GM21423 (cell line): ENCODE measurements around the gene C11orf42.

Experiments
- ATAC-seq: cut with Tn5 transposase; IDR thresholded peaks from one replicate; pipeline ENCODE4 v1.9.1; 2021; ENCODE audit warnings: mild to moderate bottlenecking, moderate library complexity; ENCODE audit not compliant: unreplicated experiment

The C11orf42 gene

GRCh38 chr11:6205366-6205765 lies at the start of gene C11orf42:
Gene C11orf42 (plus strand): TSS chr11:6205557. CDS start chr11:6205616, 59 bp downstream.
- ATAC-seq, result no peak

- no peak for ATAC-seq
Observed at GRCh38 chr11:6156628-6157359, 48.6 kb upstream of the C11orf42 start.

GRCh38 chr11:6170226-6170625 lies 35.1 kb upstream of the C11orf42 start, which contains the start of gene OR52B2:
Gene OR52B2 (minus strand): TSS chr11:6170326. CDS start chr11:6170326, 0 bp downstream.
- ATAC-seq, result no peak

- ATAC-seq, result no peak
Observed at GRCh38 chr11:6175440-6175839, 29.9 kb upstream of the C11orf42 start.

- ATAC-seq, result no peak
Observed at GRCh38 chr11:6191742-6192141, 13.6 kb upstream of the C11orf42 start.

GRCh38 chr11:6194065-6194581 lies 11.2 kb upstream of the C11orf42 start:
- ATAC-seq, result no peak

- peak; percentile 41 for ATAC-seq
Observed at GRCh38 chr11:6196396-6196795, 9.0 kb upstream of the C11orf42 start.

- no peak for ATAC-seq
Observed at GRCh38 chr11:6197466-6198200, 7.7 kb upstream of the C11orf42 start.

- ATAC-seq, result no peak
Observed at GRCh38 chr11:6199174-6199810, 6.1 kb upstream of the C11orf42 start, which contains the start of gene OR52W1. Gene OR52W1 (plus strand): TSS chr11:6199224. CDS start chr11:6199224, 0 bp downstream.

- ATAC-seq, result no peak
Observed at GRCh38 chr11:6200975-6201374, 4.4 kb upstream of the C11orf42 start.

- ATAC-seq, result no peak
Observed at GRCh38 chr11:6201481-6201880, 3.9 kb upstream of the C11orf42 start.

GRCh38 chr11:6202041-6202440 lies 3.3 kb upstream of the C11orf42 start:
- no peak for ATAC-seq

- peak; percentile 80 for ATAC-seq
Observed at GRCh38 chr11:6203327-6203726, 2.0 kb upstream of the C11orf42 start.

GRCh38 chr11:6204706-6205105 lies 651 bp upstream of the C11orf42 start:
- no peak for ATAC-seq

GRCh38 chr11:6206456-6207180 lies 1.3 kb downstream of the C11orf42 start:
- no peak for ATAC-seq

GRCh38 chr11:6209801-6210200 lies 4.4 kb downstream of the C11orf42 start:
- no peak for ATAC-seq

GRCh38 chr11:6210274-6210955 lies 5.1 kb downstream of the C11orf42 start:
- no peak for ATAC-seq

- no peak for ATAC-seq
Observed at GRCh38 chr11:6214530-6214929, 9.2 kb downstream of the C11orf42 start.

GRCh38 chr11:6216501-6216900 lies 11.1 kb downstream of the C11orf42 start:
- ATAC-seq, result no peak

- ATAC-seq, result no peak
Observed at GRCh38 chr11:6217722-6218121, 12.4 kb downstream of the C11orf42 start.
